ENCODE measurements around the gene SOX13.
A peak's percentile ranks its signal among the peaks of the same experiment; 100 is the strongest.

The SOX13 gene

DNA sequence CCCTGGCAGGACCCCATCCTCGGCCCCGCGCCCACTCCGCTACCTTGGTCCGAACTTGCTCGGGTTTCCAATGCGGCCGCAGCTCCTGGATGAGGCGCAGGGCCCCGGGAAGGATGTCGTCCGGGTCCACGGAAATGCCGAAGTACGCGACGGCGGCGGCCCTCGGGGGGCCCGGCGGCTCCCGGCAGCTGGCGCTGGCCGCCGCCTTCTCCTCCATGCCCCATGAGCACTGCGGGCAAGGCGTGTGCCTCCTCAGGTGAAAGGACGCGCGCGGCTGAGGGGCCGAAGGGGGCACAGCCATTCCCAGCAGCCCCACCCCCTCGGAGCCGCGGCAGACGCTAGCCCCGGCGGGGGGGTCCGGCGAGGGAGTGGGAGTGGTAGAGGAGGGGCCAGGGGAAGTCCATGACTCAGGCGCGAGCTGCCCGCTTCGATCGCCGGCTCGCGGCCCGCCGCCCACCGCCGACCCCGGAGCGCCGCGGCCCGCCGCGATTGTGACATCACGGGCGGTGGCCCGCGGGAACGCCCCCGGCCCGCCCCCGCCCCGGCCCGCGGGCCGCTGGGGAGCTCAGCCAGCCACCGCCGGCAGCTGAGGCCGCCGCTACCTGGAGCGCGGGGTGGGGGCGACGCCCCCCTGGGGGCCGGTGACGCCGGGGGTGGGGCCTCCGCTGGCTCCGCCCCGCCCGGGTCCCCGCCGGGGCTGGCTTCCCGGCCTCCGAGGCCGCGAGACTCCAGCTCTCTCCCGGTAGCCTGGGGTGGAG lies 78.8 kb downstream of the SOX13 start, which contains the start of gene ETNK2:
Gene ETNK2 (minus strand): TSS at position 493 of the 758 bp plus-strand sequence. CDS start 192 bp downstream, at position 301.
- DNase-seq (ENCODE audit: low spot score): peak; percentile 30

- no peak for DNase-seq (ENCODE audit: low spot score)
Measured at GRCh38 chr1:204152310-204153044, 79.6 kb downstream of the SOX13 start.

GRCh38 chr1:204153667-204154066 lies 80.8 kb downstream of the SOX13 start:
- no peak for DNase-seq (ENCODE audit: low spot score)

DNA sequence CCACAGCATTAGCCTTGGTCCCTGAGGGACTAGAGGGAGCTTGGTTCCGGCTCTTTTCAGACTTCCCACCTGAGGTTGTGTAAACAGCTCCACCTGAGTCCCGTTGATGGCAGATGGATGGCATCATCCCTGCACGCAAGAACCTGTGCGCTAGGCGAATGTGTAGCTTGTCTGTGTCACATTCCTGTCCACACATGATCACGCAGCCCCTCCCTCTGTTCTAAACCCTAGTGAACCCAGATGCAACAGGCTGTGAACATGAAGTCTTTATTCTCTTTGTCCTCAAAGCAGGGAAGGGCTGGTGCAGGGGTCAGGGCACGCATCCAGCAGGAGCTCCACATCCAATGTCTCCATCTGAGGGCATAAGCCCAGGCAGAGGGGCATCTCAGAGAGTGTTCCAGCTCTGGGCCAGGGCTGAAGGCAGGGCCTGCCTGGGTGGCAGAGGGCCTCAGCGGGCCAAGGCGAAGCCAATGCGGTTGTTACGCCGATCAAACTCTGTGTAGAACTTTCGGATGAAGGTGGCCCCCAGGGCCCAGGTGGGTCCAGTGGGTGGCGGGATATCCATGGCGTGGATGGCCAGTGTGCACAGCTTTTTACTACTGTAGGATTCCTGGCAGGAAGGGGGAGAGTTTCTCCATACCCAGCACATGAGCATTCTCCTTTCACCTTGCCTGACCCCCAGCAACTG lies 81.8 kb downstream of the SOX13 start:
- no peak for DNase-seq (ENCODE audit: low spot score)

GRCh38 chr1:204155881-204156280 lies 83.0 kb downstream of the SOX13 start:
- no peak for DNase-seq (ENCODE audit: low spot score)

- DNase-seq (ENCODE audit: low spot score): no peak
Measured at GRCh38 chr1:204157962-204158361, 85.0 kb downstream of the SOX13 start.

DNA sequence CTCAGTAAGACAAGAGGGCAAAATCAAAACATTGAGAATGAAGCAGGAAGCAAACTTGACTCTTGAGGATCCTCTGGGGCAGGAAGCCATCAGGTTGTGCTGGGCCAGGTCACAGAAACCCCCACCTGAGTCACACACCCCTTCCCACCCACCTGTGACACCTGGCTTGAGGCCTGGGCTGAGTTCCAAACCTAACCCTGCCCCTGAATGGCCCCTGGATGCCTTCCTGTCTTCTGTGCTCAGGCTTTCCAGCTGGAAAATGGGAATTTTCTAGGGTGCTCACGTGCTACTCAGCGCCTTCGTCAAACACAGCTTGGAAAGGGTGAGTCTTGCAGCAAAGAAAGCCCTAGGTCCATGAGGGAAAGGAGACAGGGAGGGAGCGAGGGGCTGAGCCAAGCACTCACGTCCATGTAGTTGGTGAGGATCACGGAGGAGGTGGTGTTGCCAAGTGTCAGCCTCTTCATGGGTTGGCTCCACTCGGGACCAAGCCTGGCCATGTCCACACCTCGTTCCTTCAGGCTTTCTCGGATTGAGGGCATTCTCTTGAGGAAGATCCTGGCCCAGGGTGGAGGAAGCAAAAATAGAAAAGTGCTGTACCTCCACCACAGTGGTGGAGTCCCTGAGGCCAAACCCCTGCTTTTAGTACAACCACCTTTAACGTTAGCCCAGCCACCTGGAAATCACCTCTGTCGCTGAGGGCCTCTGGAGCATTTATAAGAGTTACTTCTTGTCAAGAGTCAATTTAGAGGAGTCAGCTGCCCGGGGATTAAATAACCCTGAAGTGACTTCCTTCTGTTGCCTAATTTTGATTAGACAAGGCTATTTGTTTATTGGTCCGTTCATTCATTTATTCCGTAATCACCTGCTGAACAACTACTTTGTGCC lies 88.9 kb downstream of the SOX13 start:
- DNase-seq (ENCODE audit: low spot score): no peak

DNA sequence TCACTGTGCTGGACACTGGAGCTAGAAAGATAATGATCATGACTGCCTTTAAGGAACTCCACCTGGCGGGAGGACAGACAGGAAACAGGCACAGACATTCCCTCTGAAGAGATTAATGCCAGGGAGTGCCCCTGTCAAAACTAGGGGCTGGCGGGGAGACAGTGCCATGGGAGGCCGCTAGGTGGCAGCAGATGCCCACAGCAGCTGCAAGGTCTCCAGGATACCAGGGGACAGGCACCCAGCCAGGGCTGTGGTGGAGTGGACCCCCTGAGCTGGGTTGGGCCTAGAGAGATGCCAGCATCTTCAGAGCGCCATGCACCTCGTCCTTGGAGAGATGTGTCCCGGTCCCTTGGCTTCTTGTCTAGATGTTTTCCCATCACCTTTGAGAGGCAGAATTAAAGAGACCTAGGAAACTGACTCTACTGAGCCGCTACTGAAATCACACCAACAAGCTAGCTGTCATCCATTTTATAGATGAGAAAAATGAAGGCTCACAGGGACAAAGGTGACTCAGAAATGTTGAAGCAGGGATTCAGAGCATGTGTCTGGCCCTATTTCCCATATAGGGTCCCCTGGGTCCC lies 89.7 kb downstream of the SOX13 start:
- peak; percentile 67 for DNase-seq (ENCODE audit: low spot score)

DNA sequence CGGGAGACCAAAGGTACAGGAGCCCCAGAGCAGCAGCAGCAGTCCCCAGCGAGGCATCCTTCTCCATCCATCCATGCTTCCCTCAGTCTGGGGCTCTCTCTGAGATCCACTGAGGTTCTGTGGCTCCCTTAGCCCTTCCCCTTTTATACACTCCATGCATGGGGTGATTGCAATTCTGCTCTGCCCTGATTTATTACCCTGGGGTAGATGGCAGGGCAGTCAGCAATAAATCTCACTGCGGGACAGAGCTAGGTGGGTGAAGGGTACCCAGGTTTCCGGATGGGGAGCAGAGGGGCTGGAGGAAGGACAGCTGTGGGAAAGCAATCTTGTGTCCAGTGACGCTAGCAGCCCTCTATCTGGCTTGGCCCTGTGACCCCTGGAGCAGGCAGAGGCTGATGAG lies 93.3 kb downstream of the SOX13 start, which contains the start of gene REN:
Gene REN (minus strand): TSS at position 119 of the 400 bp plus-strand sequence. CDS start 44 bp downstream, at position 75.
- no peak for DNase-seq (ENCODE audit: low spot score)

DNA sequence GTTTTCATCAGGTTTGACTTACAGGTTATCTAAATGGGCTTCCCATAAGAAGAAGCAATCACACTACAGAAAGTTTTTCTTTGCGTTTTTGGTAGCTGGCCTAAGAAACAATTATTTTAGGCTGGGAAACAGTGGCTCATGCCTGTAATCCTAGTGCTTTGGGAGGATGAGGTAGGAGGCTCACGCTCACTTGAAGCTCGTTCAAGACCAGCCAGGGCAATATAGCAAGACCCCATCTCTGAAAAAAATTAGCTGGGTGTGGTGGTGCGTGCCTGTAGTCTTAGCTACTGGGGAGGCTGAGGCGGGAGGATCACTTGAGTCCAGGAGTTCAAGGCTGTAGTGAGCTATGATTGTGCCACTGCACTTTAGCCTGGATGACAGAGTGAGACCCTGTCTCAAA lies 94.8 kb downstream of the SOX13 start:
- DNase-seq (ENCODE audit: low spot score): no peak

GRCh38 chr1:204169858-204170257 lies 96.9 kb downstream of the SOX13 start:
- DNase-seq (ENCODE audit: low spot score): no peak

- DNase-seq (ENCODE audit: low spot score): no peak
Measured at GRCh38 chr1:204170494-204171155, 97.7 kb downstream of the SOX13 start.

DNA sequence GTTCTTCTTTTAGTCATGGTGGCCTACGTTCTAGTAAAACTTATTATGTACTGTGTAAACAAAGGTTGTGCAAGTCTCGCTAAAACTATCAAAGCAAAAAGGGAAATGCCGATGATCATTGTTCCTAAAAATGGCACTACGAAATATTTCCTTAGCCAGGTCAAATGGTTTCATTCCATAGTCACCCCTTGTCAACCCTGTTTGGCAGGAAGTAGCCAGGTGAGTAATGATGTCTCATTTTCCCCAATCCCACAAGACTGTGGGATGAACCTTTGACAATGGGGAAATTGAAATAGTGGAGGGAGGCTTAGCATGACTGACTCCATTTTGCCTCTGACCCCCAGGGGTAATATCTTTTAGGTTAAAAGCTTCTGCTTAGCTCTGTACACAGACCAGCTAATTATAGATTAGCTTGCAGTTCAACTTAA lies 98.8 kb downstream of the SOX13 start:
- DNase-seq (ENCODE audit: low spot score): no peak

DNA sequence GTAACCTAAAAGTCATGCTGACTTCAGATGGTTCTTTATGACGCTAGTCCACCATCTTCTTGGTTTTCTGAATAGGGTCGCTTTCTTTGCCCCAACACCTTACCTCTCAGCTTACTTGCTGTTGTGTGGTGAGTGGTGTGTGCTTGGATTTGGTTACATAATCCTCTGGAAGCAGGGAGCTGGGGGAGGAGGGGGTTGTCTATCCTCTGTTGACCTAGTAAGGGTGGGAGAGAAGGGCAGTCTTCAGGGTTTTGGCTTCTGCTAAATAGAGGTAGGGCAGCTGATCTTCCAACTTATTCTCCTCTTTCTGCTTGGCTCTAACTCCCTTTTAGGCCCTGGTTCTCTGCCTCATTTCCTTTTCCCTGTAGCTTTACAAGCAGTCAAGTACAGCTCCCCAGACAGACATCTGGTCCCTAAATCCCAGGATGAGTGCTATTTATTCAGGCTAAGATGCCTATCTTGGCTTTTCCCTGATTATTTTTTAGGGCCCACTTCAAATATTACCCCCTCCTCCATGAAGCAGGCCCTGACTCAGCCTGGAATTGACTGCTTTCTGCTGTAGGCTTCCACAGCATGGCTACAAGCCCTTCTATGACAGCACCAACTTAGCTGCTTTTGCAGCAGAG lies 99.6 kb downstream of the SOX13 start:
- DNase-seq (ENCODE audit: low spot score): no peak

DNA sequence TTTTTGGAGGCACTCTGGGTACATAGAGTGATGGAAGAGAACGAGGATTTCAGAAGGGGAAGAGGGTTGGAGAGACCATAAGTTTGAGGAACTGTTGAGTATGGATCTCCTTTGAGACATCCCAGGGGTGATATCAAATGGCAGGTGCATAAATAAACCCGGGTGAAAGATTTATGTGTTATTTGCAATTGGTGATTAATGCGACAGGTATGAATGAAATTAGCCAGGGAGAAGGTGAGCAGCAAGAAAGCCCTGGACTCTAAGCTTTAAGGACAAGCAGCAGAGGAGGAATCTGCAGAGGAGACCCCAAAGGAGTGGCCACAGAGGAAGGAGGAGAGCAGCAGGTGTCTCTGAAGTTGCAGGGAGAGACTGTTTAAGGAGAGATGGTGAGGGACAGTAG lies 102.0 kb downstream of the SOX13 start:
- DNase-seq (ENCODE audit: low spot score): no peak

- no peak for DNase-seq (ENCODE audit: low spot score)
Measured at GRCh38 chr1:204176049-204176448, 103.1 kb downstream of the SOX13 start.

DNA sequence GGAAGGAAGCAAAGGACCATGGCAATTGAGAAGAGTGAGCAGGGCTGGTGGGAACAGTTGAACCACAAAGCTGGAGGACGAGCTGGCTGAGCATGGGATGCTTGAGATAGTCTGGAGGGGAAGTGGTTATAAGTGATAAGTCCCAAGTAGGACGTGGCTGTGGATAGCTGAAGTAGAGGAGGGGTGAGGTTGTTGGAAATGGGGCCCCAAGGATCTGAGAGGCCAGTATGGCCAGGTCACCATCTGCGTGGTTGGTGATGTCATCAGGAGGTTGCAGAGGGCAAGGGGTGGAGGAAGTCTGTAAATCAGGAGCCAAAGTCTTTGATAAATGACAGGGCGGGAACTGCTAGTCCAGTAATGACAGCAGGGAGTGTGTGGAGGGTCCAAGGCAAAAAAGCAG lies 104.2 kb downstream of the SOX13 start:
- no peak for DNase-seq (ENCODE audit: low spot score)
